Left lung (tissue), 10 donors: ENCODE data around the gene RMC1. TPM values are rescaled to one million over a fixed set of nuclear protein-coding genes. Genes with fewer than 3 reads are reported as not detected.
A peak's percentile ranks its signal among the peaks of the same experiment; 100 is the strongest.

Experiments
- ATAC-seq: fragments of 200-7000 bp; cut with Tn5 transposase; one replicate; pipeline ENCODE4 v1.9.1; 2020; ENCODE audit warnings: moderate library complexity
- DNase-seq, 4 donors: peaks; one replicate each; pipeline ENCODE4 v3.0.0-alpha.2; 2013 to 2020
- H3K27ac ChIP-seq, 2 donors: fragments of 200-600 bp; sonication (generic) in 1 of 2; one replicate each; pipeline versions ENCODE4 v1.5.0 to v1.8.0; 2020 to 2021
- H3K27me3 ChIP-seq, 2 donors: fragments of 200-600 bp; sonication (generic) in 1 of 2; one replicate each; pipeline versions ENCODE4 v1.5.0 to v1.8.0; 2020 to 2021
- H3K36me3 ChIP-seq, 2 donors: fragments of 200-600 bp; sonication (generic) in 1 of 2; one replicate each; pipeline versions ENCODE4 v1.5.0 to v1.8.0; 2020 to 2021
- H3K4me1 ChIP-seq, 2 donors: fragments of 200-600 bp; one replicate each; pipeline ENCODE4 v1.8.0; 2021
- H3K4me3 ChIP-seq, 2 donors: fragments of 200-600 bp; sonication (generic) in 1 of 2; one replicate each; pipeline versions ENCODE4 v1.5.0 to v1.8.0; 2020 to 2021; ENCODE audit warnings: mild to moderate bottlenecking in 1 of 2
- H3K9me3 ChIP-seq, 2 donors: fragments of 200-600 bp; sonication (generic) in 1 of 2; one replicate each; pipeline versions ENCODE4 v1.5.0 to v1.8.0; 2020 to 2021
- intact Hi-C, 2 donors: fragments of 100-400 bp; cut with DNase I; formaldehyde crosslinking; loops; one replicate each; pipeline versions ENCODE4 v1.11.2 to v1.14.2; 2022
- polyA plus RNA-seq, 6 donors: library from polyadenylated mRNA; unstranded; fragments of 120-200 nt; gene quantifications; one replicate each; pipeline ENCODE4 v1.2.1, GENCODE V29; 2013; ENCODE audit not compliant: insufficient read length in 6 of 6
- total RNA-seq, 2 donors: library from RNA; stranded (reverse); fragmentation: NEBNext Ultra II Directional; extraction: Animal tissue kit (Norgen Biotek cat#: 25700); gene quantifications; one replicate each; pipeline ENCODE4 v1.2.1, GENCODE V29; 2021
- TF ChIP-seq, protein P1 (sequence below), 2 donors: fragments of 200-600 bp; sonication (generic) in 1 of 2; IDR thresholded peaks; one replicate each; pipeline versions ENCODE4 v1.5.0 to v1.8.0; 2021; ENCODE audit warnings: antibody characterized with exemption in 2 of 2
- donor health status: DM: no; HTN: yes; CAD: no.
- donor health status: DM: no; HTN: no; CAD: no.

The RMC1 gene
- total and polyA plus RNA-seq, 8 donors: 23.5 to 37.9 (median 27.2) TPM

DNA sequence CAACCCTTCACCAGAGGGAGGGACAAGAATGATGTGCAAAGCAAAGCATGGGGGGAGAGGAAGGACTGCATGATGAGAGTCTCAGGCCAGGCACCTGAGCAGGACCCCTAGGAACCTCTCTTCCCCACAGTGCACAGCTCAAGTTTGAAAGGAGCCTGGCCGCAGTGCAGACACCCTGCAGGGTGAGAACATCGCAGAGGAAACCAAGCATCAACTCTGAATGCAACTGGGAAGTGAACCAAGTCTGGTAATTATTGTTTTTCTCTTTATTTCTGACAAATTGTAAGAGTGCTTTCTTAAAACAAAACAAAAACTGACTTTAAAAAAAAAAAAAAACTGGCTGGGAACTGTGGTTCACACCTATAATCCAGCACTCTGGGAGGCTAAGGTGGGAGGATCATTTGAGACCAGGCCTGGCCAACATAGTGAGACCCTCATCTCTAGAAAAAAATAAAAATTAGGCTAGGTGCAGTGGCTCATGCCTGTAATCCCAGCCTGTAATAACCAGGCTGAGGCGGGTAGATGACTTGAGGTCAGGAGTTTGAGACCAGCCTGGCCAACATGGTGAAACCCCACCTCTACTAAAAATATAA, 67.7 kb downstream of the RMC1 start:
- Histone ChIP-seq H3K27ac (no peak overlapping the region), H3K36me3 (peaks cover 0 to 84% of the 10 kb centered on the region in 2 donors), H3K4me3 (no peak overlapping the region), H3K27me3 (no peaks in the 10 kb centered on the region), H3K4me1 (peaks cover 12 to 33% of the 10 kb centered on the region in 2 donors), H3K9me3 (no peaks in the 10 kb centered on the region)
- TF ChIP-seq, protein P1, sequence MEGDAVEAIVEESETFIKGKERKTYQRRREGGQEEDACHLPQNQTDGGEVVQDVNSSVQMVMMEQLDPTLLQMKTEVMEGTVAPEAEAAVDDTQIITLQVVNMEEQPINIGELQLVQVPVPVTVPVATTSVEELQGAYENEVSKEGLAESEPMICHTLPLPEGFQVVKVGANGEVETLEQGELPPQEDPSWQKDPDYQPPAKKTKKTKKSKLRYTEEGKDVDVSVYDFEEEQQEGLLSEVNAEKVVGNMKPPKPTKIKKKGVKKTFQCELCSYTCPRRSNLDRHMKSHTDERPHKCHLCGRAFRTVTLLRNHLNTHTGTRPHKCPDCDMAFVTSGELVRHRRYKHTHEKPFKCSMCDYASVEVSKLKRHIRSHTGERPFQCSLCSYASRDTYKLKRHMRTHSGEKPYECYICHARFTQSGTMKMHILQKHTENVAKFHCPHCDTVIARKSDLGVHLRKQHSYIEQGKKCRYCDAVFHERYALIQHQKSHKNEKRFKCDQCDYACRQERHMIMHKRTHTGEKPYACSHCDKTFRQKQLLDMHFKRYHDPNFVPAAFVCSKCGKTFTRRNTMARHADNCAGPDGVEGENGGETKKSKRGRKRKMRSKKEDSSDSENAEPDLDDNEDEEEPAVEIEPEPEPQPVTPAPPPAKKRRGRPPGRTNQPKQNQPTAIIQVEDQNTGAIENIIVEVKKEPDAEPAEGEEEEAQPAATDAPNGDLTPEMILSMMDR (IDR thresholded peaks at IDR 0.05): no peak
- intact Hi-C loops: no loop called here
- DNase-seq: no peak
- ATAC-seq: no peak

DNA sequence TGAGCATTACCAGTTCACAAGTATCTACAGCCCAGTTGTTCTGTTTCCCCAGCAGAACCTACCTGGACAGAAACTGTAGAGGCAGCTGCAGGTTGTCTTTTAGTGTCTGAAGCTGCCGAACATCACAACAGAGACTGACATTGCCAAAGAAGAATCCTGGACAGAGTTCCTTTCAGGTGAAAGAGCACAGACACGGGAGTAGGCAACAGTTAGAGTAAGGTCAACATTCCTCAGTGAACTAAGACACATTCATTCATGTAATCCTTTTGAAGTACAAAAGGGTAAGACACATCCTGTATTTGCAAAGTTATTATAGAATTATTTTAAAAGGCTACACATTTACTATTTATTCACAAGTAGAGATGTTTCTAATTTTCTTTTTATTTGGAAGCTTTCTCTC, 68.7 kb downstream of the RMC1 start:
- Histone ChIP-seq H3K36me3 (peaks cover 0 to 83% of the 10 kb centered on the region in 2 donors), H3K9me3 (no peaks in the 10 kb centered on the region), H3K4me3 (no peak overlapping the region), H3K27ac (no peak overlapping the region), H3K27me3 (no peaks in the 10 kb centered on the region), H3K4me1 (peaks cover 12 to 35% of the 10 kb centered on the region in 2 donors)
- ATAC-seq (no peak), DNase-seq (no peak)
- intact Hi-C loops: no loop called here
- TF ChIP-seq, protein P1 (IDR thresholded peaks at IDR 0.05): no peak

DNA sequence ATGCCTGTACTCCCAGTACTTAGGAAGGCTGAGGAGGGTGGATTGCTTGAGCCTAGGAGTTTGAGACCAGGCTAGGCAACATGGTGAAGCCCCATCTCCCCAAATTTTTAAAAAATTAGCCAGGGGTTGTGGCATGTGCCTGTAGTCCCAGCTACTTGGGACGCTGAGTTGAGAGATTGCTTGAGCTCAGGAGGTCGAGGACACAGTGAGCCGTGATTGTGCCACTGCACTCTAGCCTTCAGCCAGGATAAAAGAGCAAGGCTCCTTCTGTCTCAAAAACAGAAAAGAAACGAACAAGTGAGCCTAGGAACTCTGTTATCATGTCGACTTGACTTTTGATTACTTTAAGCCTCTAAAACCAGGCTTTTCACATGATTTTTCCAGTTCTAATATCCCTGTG, 69.3 kb downstream of the RMC1 start:
- Histone ChIP-seq H3K36me3 (peaks cover 0 to 81% of the 10 kb centered on the region in 2 donors), H3K27ac (peak overlapping the region; percentile 76 to 85)

DNA sequence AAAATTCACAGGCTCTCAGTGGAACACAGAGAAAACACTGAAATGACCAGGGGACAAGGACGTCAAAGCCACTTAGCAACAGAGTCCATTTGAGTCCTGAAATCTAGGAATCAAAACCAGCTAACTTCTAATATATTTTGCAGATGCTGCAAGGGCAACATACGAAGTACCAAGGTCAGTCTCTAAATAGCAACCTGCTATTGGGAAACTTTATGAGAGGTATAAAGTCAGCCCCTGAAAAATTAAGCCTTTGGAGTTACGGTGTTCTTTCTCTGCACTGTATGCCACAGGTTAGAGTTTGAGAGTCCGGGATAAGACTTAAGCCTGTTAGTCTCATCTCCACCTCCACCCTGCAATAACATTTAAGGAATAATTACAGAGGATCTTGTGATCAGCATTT, 69.7 kb downstream of the RMC1 start:
- no peak for DNase-seq
- Histone ChIP-seq H3K27me3 (no peaks in the 10 kb centered on the region), H3K36me3 (peaks cover 0 to 78% of the 10 kb centered on the region in 2 donors), H3K4me3 (no peak overlapping the region), H3K4me1 (peaks cover 12 to 35% of the 10 kb centered on the region in 2 donors), H3K27ac (peak overlapping the region; percentile 76 to 85), H3K9me3 (no peaks in the 10 kb centered on the region)
- intact Hi-C loops: no loop called here
- ATAC-seq: peak; percentile 3
- TF ChIP-seq, protein P1 (IDR thresholded peaks at IDR 0.05): no peak

More for the DNA sequence above, 69.3 kb downstream of the RMC1 start:
- intact Hi-C loops: no loop called here
- peaks cover 12 to 35% of the 10 kb centered on the region in 2 donors for H3K4me1 ChIP-seq
- H3K27me3 ChIP-seq: no peaks in the 10 kb centered on the region
- DNase-seq (no peak), ATAC-seq (no peak)
- H3K9me3 ChIP-seq: no peaks in the 10 kb centered on the region
- no peak overlapping the region for H3K4me3 ChIP-seq
- TF ChIP-seq, protein P1 (IDR thresholded peaks at IDR 0.05): no peak

DNA sequence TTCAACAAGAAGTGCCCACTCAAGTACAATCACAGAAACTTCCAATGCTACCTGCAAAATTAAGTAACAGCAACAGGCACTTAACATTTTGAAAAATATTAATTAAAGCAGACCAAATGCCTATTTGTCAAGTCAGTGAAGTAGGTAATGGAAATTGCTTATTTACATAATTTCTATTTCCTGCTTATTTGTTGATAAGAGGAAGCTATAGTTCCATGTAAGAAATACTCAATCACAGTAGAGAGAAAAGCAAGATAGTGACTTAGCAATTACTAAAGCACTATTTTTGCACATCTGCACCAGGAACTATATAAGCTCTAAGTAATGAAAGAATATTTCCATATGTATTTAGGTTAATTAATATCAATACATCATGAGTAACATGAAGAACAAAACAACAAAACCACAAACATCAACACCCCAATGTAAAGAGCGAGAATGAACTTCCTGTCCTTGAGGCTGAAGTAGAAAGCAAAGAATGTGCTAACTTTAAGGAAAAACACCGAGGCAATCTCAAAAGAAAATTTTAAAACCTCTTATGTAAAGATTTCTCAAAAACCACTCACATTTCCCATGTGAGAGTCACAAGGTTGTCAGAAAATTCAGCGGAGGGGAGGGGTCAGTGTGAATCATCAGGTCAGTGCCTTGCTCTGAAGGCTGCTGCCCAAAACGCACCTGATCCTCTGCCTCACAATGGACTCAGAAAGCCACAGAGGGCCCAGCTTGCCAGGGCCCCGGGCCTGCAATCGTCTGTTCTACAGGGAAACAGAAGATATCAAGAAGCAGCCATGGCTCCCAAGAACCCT, 70.5 kb downstream of the RMC1 start:
- H3K27me3 ChIP-seq: no peaks in the 10 kb centered on the region
- intact Hi-C loops: no loop called here
- peak in 2 of 4 donors; percentile 26 to 73 for DNase-seq
- TF ChIP-seq, protein P1 (IDR thresholded peaks at IDR 0.05): no peak
- peak; percentile 86 for ATAC-seq
- peaks cover 0 to 70% of the 10 kb centered on the region in 2 donors for H3K36me3 ChIP-seq
- H3K9me3 ChIP-seq: no peaks in the 10 kb centered on the region
- H3K27ac ChIP-seq: peak overlapping the region; percentile 76 to 85
- no peak overlapping the region for H3K4me3 ChIP-seq
- H3K4me1 ChIP-seq: peaks cover 12 to 43% of the 10 kb centered on the region in 2 donors
